ENCODE results near the gene LRTM1.

GRCh38 chr3:54905261-54905888 is 22.5 kb downstream of the LRTM1 start:
- TF ChIP-seq CTCF (IDR thresholded peaks at IDR 0.05), result no peak
- no peak for TF ChIP-seq POLR2A (IDR thresholded peaks at IDR 0.05)
